ENCODE results near the gene GREB1.

GRCh38 chr2:11488809-11489208 lies 45.0 kb upstream of the GREB1 start:
- no peak for TF ChIP-seq AHR (CRISPR knock-in tag; IDR thresholded peaks at IDR 0.05)
- TF ChIP-seq ZNF24 (IDR thresholded peaks at IDR 0.05): no peak
- no peak for TF ChIP-seq BCLAF1 (IDR thresholded peaks at IDR 0.05)
- no peak for TF ChIP-seq HMGXB4 (CRISPR knock-in tag; IDR thresholded peaks at IDR 0.05; ENCODE audit: borderline replicate concordance in 1 of 2, low read depth in 1 of 2)
- TF ChIP-seq MYPOP (CRISPR knock-in tag; IDR thresholded peaks at IDR 0.05): no peak
- TF ChIP-seq CTCF (CRISPR knock-in tag; IDR thresholded peaks at IDR 0.05): no peak
- no peak for TF ChIP-seq ZNF761 (CRISPR knock-in tag; conservative IDR thresholded peaks at IDR 0.05)
- no peak for TF ChIP-seq POLR2AphosphoS5 (IDR thresholded peaks at IDR 0.05; ENCODE audit: low read depth, low read length)
- peak; percentile 65; the same call in 1 of the 2 replicates for TF ChIP-seq SOX5 (CRISPR knock-in tag; IDR thresholded peaks at IDR 0.05; ENCODE audit: borderline replicate concordance)
- TF ChIP-seq USF2 (IDR thresholded peaks at IDR 0.05; ENCODE audit: low read depth, low read length): no peak
- no peak for TF ChIP-seq USF2 (CRISPR knock-in tag; IDR thresholded peaks at IDR 0.05; ENCODE audit: borderline replicate concordance)

Data from HepG2 (cell line).